Fibroblast of mammary gland (primary cell): Measurements from ENCODE around the gene PPP1R14C.

Experiments
- DNase-seq: peaks from one replicate; pipeline ENCODE4 v3.0.0-alpha.2; 2010; ENCODE audit warnings: low read depth
- H3K4me3 ChIP-seq: 2 replicates; pipeline ENCODE4 v1.5.1; 2011; ENCODE audit warnings: low read depth, mild to moderate bottlenecking, low read length, moderate library complexity; ENCODE audit not compliant: control insufficient read depth
- CTCF ChIP-seq: conservative IDR thresholded peaks from 2 replicates; pipeline ENCODE4 v1.5.1; 2011; ENCODE audit warnings: low read depth, low read length, inconsistent platforms; ENCODE audit not compliant: control insufficient read depth, insufficient read depth

PPP1R14C gene

GRCh38 chr6:150243620-150244314, 100.9 kb downstream of the PPP1R14C start:
- no peak for DNase-seq
- TF ChIP-seq CTCF: no peak
- H3K4me3 ChIP-seq: no peak overlapping the region

GRCh38 chr6:150245148-150245935, 102.5 kb downstream of the PPP1R14C start:
- no peak for TF ChIP-seq CTCF
- H3K4me3 ChIP-seq: no peak overlapping the region

DNA sequence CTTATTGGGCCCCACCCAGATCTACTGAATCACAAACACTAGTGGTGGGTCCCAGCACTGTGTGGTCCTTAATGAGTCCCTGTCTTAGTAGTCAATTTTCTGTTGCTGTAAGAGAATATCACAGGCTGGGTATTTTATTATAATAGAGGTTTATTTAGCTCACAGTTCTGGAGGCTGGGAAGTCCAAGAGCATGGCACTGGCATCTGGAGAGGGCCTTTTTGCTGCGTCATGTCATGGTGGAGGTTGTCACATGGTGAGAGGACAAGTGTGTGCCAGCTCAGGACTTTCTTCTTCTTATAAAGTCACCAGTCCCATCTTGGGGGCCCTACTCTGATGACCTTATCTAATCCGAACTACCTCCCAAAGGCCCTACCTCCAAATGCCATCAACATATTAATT, 105.0 kb downstream of the PPP1R14C start:
- no peak overlapping the region for H3K4me3 ChIP-seq
- no peak for DNase-seq
- no peak for TF ChIP-seq CTCF

More at GRCh38 chr6:150245148-150245935, 102.5 kb downstream of the PPP1R14C start:
- DNase-seq: no peak

DNA sequence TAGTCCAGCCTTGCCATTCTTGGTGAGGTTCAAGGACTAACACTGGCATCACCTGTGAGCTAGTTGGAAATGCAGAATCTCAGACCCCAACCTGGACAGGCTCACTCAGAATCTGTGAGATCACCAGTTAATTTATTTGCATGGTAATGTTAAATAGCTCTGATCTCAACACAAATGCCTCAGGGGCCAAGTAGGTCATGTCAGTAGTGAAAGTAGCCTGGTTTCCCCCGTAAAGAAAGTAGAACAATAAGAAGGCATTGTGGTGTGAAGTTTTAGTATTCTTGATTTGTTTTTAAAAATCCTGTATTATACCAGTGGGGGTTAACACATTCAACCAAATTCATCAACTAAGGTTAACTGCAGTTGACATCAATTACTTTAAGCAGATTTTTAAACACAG, 105.5 kb downstream of the PPP1R14C start:
- no peak for DNase-seq
- no peak for TF ChIP-seq CTCF
- no peak overlapping the region for H3K4me3 ChIP-seq

DNA sequence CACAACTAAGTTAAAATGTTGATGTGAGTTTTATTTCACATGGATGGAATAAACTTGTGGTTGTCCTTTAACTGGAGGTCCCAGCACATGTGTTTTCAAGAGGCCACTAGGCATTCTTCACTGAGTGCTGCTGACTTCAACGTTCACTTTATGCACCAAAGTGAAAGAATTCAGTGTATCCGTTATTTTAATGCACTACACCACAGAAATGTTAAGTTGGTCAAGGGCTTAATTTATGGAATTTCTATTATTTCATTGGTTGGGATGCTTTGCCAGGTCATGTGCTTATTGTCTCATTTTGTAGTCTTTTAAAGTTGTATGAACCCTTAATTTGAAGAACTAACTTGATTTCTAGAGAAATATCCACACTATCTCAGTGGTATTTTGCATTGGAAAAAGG, 106.4 kb downstream of the PPP1R14C start:
- H3K4me3 ChIP-seq: no peak overlapping the region
- DNase-seq: no peak
- TF ChIP-seq CTCF: no peak

DNA sequence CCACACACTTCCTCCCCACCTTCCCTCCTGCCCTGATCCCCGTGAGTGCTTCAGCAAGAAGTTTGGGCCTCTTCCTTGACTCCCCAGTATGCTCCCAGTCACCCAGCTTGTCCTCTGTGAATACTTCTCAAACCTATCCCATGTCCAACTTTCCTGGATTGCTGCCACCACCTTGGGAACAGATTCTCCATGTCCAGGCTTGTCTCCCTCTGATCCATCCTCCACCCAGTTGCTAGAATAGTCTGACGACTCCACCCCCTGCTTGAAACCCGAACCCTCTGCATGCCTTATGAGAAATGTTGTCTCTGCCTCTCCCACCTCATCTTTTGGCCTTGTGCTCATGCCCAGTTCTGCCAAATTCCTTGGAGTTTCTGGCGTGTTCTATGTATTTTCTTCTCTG, 108.0 kb downstream of the PPP1R14C start:
- no peak for TF ChIP-seq CTCF
- H3K4me3 ChIP-seq: no peak overlapping the region
- peak; percentile 73 for DNase-seq
